ENCODE measurements around the gene RASSF4.
A peak's percentile ranks its signal among the peaks of the same experiment; 100 is the strongest.
"Not testable (repeated sequence)": the region's sequence is repeated elsewhere in the genome, so short reads cannot be mapped to it uniquely, and the experiment has no call there.

The RASSF4 gene

DNA sequence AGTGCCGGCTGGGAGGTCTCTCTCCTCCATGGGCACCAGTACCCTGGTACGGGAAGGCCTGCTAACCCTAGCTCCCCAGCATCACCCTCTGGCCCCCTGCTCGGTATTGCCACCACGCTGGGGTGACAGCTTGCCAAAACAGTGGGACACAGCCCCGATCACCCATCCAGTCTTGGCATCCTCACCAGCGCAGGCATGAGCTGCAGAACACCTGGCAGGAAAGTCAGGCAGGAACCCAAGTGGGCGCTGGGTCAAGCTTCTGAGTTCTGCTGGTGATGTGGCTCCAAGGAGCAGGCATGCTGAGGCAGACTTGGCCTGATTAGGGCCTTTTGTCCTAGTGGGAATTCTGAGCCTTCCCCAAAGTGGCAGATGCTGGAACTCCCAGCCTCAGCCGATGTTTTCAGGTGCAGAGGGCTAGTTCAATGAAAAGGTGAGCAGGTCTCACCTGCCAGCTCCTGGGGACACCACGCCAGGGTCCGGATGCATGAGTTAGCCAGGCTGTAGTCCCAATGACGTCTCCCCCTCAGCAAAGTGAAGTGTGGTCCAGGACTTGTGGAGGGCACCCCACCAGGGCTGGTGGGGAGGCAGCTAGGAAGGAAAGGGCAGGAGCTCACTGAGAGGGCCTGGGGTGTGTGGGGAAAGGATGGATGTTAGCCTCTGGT lies 32.6 kb downstream of the RASSF4 start:
- DNase-seq: no peak

DNA sequence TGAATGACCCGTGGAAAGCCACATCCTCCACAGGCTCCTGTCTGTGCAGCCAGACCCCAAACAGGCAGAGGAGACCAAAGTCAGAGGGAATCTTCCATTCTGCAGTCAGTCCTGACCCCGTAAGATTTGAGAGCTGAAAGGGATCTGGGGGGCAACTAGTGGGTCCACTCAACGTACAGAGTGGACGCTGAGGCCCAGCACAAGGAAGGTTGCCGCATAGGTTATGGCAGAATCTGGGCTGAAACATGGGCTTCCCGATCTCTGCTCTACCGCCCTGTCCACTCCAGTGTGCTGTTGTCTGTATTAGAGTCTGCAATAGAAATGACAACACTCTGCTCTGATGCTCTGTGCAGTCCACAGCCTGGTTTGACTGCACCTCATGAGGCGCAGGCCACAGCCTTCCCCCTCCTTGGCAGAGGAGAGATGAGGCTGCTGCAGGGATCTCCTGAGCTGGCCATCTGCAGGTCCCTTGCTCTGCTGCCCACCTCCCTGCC lies 33.2 kb downstream of the RASSF4 start:
- no peak for DNase-seq

GRCh38 chr10:44993226-44993921 lies 33.8 kb downstream of the RASSF4 start:
- no peak for DNase-seq

DNA sequence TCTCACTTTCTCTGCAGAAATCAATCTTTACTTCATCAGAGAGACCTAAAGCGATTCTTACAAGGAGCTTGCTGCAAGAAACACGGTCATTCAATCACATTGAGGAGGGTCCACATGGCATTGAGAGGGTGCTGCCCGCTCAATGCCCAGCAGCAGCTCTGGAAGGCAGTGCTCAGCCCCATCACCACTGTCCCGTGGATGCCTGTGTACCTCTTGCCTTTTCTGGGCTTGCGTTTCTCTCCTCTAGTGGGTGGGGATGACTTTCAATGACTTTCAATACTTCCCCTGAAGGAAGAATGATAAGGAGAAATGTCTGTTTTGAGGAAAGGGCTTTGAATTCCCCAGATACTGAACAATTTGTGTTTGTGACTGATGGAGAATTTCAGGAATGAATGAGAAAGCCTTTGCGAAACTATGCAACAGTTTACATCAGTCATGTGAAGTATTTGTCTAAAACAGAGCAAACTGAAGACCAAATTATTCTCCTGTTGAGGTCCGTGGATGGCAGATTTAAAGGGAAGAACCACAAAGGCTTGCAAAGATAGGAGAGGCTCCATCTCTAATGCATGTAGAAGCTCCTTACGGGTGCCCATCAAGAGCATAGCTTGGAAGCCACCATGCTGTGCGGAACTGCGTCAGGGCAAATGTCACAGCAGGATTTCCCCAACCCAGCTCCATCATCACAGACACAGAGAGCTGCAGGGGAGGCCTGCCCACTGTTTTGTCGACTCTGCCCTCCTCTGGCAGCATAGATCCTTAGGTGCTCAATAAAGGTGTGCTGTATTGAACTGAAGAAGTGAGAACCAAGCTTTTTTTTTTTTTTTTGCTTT lies 34.5 kb downstream of the RASSF4 start:
- DNase-seq: no peak

DNA sequence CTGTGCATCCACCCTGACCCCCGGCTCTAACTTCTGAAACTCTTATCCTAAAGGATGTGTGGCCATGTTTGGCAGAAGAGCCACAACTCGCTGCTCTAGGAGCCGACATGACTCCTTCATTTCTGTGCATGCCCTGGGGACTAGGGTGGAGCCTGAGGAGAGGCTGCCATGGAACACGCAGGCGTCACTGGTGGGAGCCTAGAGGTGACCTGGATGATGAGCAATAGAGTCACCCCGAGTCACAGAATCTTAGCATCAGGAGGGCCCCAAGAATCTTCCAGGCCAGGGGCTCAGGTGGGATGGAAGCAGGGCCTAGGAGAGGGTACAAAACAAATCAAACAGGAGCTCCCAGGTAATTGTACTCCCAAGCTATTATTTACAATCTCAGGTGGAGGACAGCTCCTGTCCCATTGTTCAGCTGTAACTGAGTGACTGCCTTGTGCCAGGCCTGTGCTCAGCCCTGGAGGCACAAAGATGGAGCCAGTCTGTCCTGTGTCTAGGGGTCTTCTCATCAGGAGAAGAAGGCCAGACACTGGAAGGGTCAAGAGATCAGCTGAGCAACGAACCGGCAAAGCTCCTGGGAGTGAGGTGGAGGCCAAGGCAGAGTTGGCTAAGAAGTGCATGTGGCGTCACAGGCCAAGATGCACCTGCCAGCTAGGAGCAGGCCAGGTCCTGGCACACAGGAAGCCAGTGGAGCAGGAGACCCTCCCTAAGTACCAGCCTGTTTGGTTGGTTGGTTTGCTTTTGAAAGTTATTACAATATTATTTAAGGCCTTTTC lies 35.3 kb downstream of the RASSF4 start:
- no peak for DNase-seq

DNA sequence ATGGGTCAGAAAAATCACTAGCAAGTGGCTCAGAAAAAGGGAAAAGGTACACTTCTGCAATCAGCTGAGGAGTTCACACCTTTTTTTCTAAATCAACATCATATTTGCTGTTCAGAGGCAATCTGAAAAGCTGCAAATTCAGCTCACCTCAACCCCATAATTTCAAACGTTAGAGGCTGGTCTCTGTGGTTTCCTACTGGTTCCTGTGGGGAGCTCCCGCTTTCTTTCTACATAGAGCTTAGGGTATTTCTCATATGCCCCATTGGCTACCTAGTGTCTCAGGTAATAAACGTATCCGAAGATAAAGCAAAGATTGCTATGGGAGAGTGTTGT lies 35.9 kb downstream of the RASSF4 start:
- DNase-seq: no peak

- no peak for DNase-seq
These were observed 36.5 kb downstream of the RASSF4 start for GRCh38 chr10:44995914-44996669.

- no peak for DNase-seq
These were observed 37.6 kb downstream of the RASSF4 start for GRCh38 chr10:44997105-44997748.

DNA sequence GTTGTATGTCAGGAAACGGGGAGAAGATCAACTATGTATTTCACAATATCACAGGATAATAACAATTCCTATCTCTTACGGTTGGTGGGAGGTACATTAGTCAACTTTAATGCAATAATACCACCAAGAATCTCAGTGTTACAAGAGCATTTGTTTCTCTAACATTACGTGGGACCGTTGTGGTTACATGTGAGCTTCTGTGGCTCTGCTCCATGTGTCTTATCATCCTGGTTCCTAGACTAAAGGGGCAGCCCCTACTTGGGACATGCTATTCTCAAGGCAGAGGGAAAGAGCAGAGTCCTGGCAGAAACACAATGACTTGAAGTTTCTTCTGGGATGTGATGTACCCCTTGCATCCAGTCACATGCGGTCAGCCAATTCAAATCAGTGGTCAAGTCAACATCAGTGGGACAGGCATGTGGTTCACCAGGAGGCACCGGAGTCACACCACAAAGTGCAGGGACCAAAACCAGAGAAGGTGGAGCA lies 38.6 kb downstream of the RASSF4 start:
- DNase-seq: peak; percentile 34

DNA sequence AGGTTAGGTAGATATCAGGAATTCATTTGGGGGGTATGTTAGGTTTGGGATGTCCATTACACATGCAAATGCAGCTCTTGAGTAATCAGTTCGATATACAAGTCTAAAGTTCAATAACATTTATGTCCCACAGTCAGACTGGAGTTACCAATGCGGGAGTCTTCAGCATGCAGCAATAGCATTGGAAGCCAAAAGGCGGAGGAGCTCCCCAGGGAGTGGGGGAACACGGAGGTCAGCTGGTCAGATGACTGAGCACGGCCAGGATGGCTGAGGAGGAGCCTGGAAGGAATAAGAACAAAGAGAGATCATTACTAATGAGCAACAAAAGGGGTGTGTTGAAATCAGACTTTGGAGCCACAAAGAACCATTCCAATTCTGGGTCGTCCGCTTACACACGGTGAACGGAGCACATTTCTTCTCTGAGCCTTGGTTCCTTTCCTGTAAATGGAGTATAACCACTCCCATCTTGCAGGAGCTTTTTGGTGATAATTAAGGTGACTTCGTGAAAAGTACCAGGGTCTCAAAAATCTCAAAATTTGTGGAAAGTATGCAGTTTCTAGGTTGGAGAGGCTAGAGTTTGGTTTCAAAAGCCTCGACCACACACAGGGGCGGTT lies 40.6 kb downstream of the RASSF4 start:
- peak; percentile 50 for DNase-seq

GRCh38 chr10:45000752-45001380 lies 41.3 kb downstream of the RASSF4 start, which contains the start of gene ZNF22:
ZNF22 (plus strand) TSS chr10:45000923; CDS start chr10:45003369, 2,446 bp downstream.
- peak; percentile 50 for DNase-seq

DNA sequence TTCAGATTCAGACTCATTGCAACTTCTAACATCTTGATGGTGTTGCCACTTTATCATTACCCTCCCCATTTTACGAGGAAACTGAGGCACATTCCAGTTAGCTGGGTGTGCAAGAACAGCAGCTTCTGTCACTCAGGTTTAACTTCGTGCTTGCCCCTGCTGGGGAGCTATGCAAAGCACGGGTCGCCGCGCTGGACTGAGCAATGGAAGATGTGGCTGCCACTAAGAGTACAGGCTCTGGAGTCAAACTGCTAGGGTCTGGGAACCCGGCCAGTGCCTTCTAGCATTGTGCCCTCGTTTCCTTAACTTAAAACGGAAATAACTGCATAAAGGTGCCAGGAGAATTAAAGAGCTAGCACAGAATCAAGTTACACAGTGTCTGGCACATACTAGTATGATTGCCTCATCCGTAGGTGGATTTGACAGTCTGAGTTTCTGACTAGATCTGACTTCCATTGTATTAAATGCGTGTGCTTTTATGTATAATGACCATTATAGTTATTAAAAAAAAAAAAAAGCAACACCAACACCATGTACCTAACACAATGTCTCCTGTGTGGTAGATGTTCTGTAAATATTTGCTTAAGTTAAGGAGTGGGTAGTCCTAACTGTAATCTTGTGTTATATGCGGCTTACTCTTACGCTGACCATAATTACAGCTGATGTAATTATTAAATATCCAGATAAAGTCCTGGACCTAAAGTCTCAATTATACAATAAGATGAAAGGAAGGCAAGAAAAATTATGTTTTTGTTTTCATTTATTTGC lies 42.0 kb downstream of the RASSF4 start:
- DNase-seq: peak; percentile 49

DNA sequence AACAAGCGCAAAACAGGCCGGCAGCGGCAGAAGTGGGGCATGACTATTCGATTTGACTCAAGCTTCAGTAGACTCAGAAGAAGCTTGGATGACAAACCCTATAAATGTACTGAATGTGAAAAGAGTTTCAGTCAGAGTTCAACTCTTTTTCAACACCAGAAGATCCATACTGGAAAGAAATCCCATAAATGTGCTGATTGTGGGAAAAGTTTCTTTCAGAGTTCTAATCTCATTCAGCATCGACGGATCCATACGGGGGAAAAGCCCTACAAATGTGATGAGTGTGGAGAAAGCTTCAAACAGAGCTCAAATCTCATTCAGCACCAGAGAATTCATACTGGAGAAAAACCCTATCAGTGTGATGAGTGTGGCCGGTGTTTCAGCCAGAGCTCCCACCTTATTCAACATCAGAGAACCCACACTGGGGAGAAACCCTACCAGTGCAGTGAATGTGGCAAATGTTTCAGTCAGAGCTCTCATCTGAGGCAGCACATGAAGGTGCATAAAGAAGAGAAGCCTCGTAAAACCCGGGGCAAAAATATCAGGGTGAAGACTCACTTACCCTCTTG lies 43.9 kb downstream of the RASSF4 start:
- DNase-seq: no peak

- no peak for DNase-seq
These were observed 45.1 kb downstream of the RASSF4 start for GRCh38 chr10:45004661-45005060.

GRCh38 chr10:45005284-45005683 lies 45.7 kb downstream of the RASSF4 start:
- no peak for DNase-seq

DNA sequence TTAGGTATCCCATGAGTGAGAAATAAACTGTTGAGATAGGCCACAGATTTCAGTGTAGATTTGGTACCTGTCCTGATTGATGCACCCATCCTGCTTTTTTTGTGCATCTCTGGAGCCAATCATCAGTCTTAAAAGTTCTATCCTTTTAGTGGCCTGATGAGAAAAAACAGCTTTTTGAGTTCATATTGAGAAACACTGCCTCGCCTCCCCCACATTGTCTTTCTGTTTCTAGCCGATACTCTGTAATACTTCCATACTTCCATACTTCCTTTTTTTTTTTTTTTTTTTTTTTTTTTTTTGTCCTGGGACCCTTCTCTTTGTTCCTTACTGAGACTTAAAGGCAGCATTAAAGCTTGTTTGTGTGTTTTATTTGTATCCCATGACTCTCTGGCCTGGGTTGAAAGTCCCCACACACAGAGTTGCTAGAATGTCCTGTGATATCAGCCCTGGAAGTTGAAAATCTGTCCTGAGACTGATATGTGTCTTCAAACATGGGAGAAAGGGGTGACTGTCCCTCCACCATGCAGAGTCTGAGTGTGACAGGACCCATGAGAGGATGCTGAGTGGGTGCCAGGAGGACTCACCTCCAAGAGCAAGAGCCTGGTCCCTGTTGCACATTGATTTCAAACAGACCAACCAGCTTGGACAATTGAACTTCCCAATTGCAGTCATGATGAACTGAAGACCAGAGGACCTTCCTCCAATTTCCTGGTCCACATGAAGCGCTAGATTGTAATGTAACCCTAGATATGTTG lies 46.9 kb downstream of the RASSF4 start:
- peak; percentile 73 for DNase-seq

- DNase-seq: peak; percentile 77
These were observed 49.0 kb downstream of the RASSF4 start for GRCh38 chr10:45008524-45009161.

DNA sequence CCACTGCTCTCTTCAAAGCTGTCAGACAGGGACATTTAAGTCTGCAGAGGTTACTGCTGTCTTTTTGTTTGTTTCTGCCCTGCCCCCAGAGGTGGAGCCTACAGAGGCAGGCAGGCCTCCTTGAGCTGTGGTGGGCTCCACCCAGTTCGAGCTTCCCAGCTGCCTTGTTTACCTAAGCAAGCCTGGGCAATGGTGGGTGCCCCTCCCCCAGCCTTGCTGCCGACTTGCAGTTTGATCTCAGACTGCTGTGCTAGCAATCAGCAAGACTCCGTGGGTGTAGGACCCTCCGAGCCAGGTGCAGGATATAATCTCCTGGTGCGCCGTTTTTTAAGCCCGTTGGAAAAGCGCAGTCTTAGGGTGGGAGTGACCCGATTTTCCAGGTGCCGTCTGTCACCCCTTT lies 55.0 kb downstream of the RASSF4 start:
- DNase-seq: not testable (repeated sequence)

Data from inflammatory macrophage treated with lipopolysaccharide for 4 hours (primary cell).